NB4 (cell line): ENCODE data around the gene HINT1.
A peak's percentile ranks its signal among the peaks of the same experiment; 100 is the strongest.
"Not testable (repeated sequence)": the region's sequence is repeated elsewhere in the genome, so short reads cannot be mapped to it uniquely, and the experiment has no call there.

ENCODE experiments used
- DNase-seq: peaks from one replicate; pipeline ENCODE4 v3.0.0; 2010; ENCODE audit warnings: low read depth
- H3K4me3 ChIP-seq: one replicate; pipeline ENCODE4 v1.5.1; 2011; ENCODE audit warnings: mild to moderate bottlenecking, low read depth, low read length, moderate library complexity
- CTCF ChIP-seq: IDR thresholded peaks from one replicate; pipeline ENCODE4 v1.5.1; 2012; ENCODE audit warnings: low read depth, low read length
- MYC ChIP-seq: IDR thresholded peaks from 2 replicates; pipeline ENCODE4 v1.6.1; 2011; ENCODE audit warnings: low read depth, low read length
- POLR2A ChIP-seq: IDR thresholded peaks from 2 replicates; pipeline ENCODE4 v1.6.1; 2011; ENCODE audit warnings: mild to moderate bottlenecking; ENCODE audit not compliant: insufficient read length; ENCODE audit errors: extremely low read depth
- TF ChIP-seq, protein P1 (sequence below): IDR thresholded peaks from 2 replicates; pipeline ENCODE4 v1.6.1; 2011; ENCODE audit warnings: low read depth, low read length

Gene HINT1

GRCh38 chr5:131129306-131129705 lies 35.8 kb downstream of the HINT1 start:
- TF ChIP-seq POLR2A (no peak), MYC (no peak), CTCF (no peak)
- TF ChIP-seq, protein P1, sequence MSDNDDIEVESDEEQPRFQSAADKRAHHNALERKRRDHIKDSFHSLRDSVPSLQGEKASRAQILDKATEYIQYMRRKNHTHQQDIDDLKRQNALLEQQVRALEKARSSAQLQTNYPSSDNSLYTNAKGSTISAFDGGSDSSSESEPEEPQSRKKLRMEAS: no peak
- H3K4me3 ChIP-seq: no peak overlapping the region
- no peak for DNase-seq

- DNase-seq, H3K4me3 ChIP-seq: not testable (repeated sequence)
Measured at GRCh38 chr5:131127244-131127643, 37.8 kb downstream of the HINT1 start.

GRCh38 chr5:131114754-131115153 lies 50.3 kb downstream of the HINT1 start:
- no peak for TF ChIP-seq POLR2A
- TF ChIP-seq CTCF: no peak
- no peak for DNase-seq
- no peak overlapping the region for H3K4me3 ChIP-seq

- no peak for DNase-seq
- TF ChIP-seq CTCF: no peak
- TF ChIP-seq, protein P1: no peak
- no peak for TF ChIP-seq POLR2A
- no peak for TF ChIP-seq MYC
Measured at GRCh38 chr5:131112424-131112823, 52.6 kb downstream of the HINT1 start.

DNA sequence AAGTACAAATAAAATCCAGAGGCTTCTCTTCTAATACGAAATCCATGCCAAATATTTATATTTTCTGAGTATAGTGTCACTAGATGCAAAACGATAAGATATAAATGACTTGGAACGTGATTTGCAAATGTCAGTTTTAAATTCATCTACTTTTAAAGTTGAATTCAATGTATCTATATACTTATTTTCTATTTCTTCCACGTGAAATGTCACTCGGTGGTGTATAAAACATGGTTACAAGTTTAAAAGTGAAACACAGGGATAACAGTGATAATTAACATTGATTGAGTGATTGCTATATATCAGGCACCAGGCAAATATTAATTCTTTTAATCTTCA lies 54.8 kb downstream of the HINT1 start:
- TF ChIP-seq MYC (no peak), POLR2A (no peak), CTCF (no peak)
- TF ChIP-seq, protein P1: no peak
- no peak for DNase-seq
- no peak overlapping the region for H3K4me3 ChIP-seq

More at GRCh38 chr5:131112424-131112823, 52.6 kb downstream of the HINT1 start:
- H3K4me3 ChIP-seq: no peak overlapping the region

DNA sequence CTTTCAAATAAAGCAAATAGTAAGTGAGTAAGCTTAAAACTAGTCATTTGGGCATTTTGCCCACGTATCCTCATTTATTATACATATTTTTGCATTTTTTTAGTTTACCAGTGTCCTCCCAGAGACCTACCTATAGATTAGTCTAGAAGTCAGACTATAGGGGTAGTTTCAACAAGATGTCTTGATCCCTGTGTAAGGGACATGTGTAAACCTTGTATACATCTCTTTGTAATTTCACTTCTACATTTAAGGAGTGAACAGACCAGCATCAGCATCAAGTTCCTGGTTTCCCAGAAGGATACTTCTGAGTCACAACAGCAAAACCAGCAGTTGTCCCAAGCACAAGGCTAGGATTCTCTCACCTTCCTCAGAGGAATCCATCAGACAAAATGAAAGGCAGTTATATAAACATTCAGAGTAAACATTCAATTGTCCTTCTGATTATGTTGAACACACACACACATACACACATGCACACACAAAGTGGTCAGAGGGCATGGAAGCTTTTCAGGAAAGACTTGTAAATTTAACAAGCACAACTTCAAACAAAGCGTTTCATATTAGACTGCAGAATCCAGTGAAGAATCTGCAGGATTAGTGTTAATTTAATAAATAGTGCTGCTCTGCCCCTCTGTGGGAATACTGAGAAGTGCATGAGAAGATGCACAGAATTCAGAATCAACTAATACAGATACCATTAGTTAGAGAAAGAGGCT lies 55.4 kb downstream of the HINT1 start:
- no peak overlapping the region for H3K4me3 ChIP-seq
- peak; percentile 52 for DNase-seq
- peak; percentile 61 for TF ChIP-seq CTCF
- TF ChIP-seq, protein P1: no peak
- TF ChIP-seq MYC: no peak
